Left ventricle myocardium inferior (tissue), 1 donor: Measurements from ENCODE around the gene HLA-DQB1. TPM values are rescaled to one million over a fixed set of nuclear protein-coding genes. Genes with fewer than 3 reads are reported as not detected.
"Not testable (repeated sequence)": the region's sequence is repeated elsewhere in the genome, so short reads cannot be mapped to it uniquely, and the experiment has no call there.

Experiments
- DNase-seq: peaks from one replicate; pipeline ENCODE4 v3.0.0-alpha.2; 2020
- H3K27ac ChIP-seq: fragments of 200-600 bp; replicated peaks from 2 replicates; pipeline ENCODE4 v1.8.0; 2021
- H3K27me3 ChIP-seq: fragments of 200-600 bp; 2 replicates; pipeline ENCODE4 v1.8.0; 2021; ENCODE audit warnings: low read depth
- H3K36me3 ChIP-seq: fragments of 200-600 bp; 2 replicates; pipeline ENCODE4 v1.8.0; 2021
- H3K4me1 ChIP-seq: fragments of 200-600 bp; 2 replicates; pipeline ENCODE4 v1.8.0; 2021
- H3K4me3 ChIP-seq: fragments of 200-600 bp; 2 replicates; pipeline ENCODE4 v1.8.0; 2021; ENCODE audit warnings: mild to moderate bottlenecking, moderate library complexity
- H3K9me3 ChIP-seq: fragments of 200-600 bp; replicated peaks from 2 replicates; pipeline ENCODE4 v1.8.0; 2021
- intact Hi-C: fragments of 100-400 bp; cut with micrococcal nuclease; formaldehyde crosslinking; loops from one replicate; pipeline ENCODE4 v1.11.0; 2022
- total RNA-seq: library from RNA; stranded (reverse); fragmentation: NEBNext Ultra II Directional; extraction: Animal tissue kit (Norgen Biotek cat#: 25700); gene quantifications from one replicate; pipeline ENCODE4 v1.2.1, GENCODE V29; 2021
- TF ChIP-seq, protein P1 (sequence below): fragments of 200-600 bp; IDR thresholded peaks from 2 replicates; pipeline ENCODE4 v1.8.0; 2021; ENCODE audit warnings: antibody characterized with exemption, mild to moderate bottlenecking, borderline replicate concordance
- donor health status: DM: no; HTN: yes; CAD: no; lungs with severe emphysema.

Gene HLA-DQB1
- total RNA-seq, 1 donor from 2014 or later = 2.0 TPM

DNA sequence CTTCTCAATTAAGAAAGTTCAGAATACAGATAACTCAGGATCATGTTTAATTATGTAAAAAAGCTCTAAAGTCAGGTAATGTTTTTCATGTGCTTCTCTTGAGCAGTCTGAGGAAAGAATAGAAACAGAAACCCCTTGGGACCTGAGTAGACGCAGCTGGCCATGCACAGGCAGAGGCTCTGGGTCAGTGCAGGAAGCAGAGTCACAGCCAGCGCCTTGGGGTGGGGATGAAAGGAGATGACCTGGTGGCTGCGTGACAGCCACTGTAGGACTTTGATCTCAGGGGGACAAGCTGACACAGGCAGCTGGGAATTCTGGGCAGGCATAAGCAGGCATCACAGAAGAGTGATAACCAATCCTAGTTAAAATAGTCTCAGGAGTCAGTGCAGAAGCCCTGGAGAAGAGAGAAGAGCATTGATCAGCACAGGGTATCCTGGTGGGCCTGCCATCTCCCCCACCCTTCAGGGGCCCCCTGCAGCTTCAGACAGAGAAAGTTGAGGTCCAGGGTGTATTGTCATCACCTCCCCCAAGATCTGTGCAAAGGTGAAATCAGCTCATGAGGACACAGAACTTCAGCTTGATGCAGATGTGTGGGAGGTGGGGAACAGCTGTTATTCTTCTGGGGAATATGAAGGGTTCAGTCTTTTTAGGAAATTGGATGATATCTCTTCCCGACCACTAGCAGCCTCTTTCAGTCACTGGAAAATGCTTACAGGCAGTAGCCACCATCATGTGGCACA is 6.4 kb downstream of the HLA-DQB1 start:
- no peak for DNase-seq
- no peak overlapping the region for H3K27ac ChIP-seq
- no peaks in the 10 kb centered on the region for H3K9me3 ChIP-seq
- no peaks in the 10 kb centered on the region for H3K36me3 ChIP-seq
- H3K4me3 ChIP-seq = no peak overlapping the region
- H3K27me3 ChIP-seq = no peaks in the 10 kb centered on the region
- no peaks in the 10 kb centered on the region for H3K4me1 ChIP-seq
- intact Hi-C loops = no loop called here
- TF ChIP-seq, protein P1, sequence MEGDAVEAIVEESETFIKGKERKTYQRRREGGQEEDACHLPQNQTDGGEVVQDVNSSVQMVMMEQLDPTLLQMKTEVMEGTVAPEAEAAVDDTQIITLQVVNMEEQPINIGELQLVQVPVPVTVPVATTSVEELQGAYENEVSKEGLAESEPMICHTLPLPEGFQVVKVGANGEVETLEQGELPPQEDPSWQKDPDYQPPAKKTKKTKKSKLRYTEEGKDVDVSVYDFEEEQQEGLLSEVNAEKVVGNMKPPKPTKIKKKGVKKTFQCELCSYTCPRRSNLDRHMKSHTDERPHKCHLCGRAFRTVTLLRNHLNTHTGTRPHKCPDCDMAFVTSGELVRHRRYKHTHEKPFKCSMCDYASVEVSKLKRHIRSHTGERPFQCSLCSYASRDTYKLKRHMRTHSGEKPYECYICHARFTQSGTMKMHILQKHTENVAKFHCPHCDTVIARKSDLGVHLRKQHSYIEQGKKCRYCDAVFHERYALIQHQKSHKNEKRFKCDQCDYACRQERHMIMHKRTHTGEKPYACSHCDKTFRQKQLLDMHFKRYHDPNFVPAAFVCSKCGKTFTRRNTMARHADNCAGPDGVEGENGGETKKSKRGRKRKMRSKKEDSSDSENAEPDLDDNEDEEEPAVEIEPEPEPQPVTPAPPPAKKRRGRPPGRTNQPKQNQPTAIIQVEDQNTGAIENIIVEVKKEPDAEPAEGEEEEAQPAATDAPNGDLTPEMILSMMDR = no peak

DNA sequence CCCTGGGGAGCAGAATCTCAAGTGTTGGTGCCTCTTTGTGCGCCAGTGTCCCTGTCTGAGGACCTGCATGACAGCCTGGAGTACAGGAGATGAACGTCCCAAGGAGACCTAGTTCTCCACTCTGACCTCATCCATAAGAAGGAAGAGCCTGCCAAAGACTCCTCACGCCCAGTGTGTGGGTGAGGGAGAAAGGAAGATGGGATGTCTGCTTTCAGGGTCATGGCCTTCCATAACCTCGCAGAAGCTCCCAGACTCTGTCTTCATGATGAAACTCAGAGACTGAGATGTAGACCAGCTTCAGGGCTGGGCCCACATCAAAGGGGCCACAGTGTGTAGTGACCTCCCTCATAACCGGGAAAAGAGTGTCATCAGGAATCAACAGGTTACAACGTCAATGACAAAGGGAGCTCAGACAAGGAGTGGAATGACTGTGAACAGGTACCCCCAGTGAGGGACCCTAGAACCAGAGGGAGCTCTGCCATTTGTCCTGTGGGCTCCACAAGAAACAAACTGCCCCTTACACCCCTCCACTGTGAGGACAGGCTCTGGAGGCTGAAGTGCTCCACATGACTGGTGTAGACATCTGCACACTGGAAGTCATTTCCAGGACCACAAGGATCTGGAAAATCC is 8.1 kb downstream of the HLA-DQB1 start:
- TF ChIP-seq, protein P1 = no peak
- no peaks in the 10 kb centered on the region for H3K36me3 ChIP-seq
- intact Hi-C loops = no loop called here
- no peak overlapping the region for H3K4me3 ChIP-seq
- H3K27me3 ChIP-seq = no peaks in the 10 kb centered on the region
- DNase-seq = no peak
- H3K9me3 ChIP-seq = no peaks in the 10 kb centered on the region
- H3K4me1 ChIP-seq = no peaks in the 10 kb centered on the region
- no peak overlapping the region for H3K27ac ChIP-seq

DNA sequence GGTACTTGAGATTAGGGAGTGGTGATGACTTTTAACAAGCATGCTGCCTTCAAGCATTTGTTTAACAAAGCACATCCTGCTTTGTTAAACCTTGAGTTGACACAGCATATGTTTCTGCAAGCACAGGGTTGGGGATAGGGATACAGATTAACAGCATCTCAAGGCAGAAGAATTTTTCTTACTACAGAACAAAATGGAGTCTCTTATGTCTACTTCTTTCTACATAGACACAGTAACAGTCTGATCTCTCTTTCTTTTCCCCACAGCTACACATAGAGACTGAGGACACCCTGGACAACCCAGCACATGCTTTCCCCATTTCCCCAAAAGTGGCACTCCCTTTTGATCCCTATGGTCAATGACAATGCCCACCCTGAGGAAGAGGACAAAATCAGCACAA is 8.6 kb downstream of the HLA-DQB1 start:
- H3K27ac ChIP-seq, intact Hi-C loops: not testable (repeated sequence)

DNA sequence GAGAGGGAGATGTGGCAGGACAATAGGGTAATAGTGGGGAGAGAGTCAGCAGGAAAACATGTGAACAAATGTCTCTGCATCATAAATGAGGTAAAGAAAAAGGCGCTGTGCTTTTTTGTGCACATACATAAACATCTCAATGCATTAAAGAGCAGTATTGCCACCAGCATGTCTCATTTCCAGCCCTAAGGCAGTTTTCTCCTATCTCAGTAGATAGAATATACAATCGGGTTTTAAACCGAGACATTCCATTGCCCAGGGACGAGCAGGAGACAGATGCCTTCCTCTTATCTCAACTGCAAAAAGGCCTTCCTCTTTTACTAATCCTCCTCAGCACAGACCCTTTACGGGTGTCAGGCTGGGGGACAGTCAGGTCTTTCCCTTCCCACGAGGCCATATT is 9.1 kb downstream of the HLA-DQB1 start:
- H3K36me3 ChIP-seq, H3K27me3 ChIP-seq, intact Hi-C loops, H3K9me3 ChIP-seq, DNase-seq, H3K27ac ChIP-seq, H3K4me3 ChIP-seq, H3K4me1 ChIP-seq: not testable (repeated sequence)

More for the DNA sequence above, 8.6 kb downstream of the HLA-DQB1 start:
- not testable (repeated sequence) for H3K36me3 ChIP-seq, H3K4me1 ChIP-seq, H3K27me3 ChIP-seq, DNase-seq, H3K9me3 ChIP-seq, H3K4me3 ChIP-seq

DNA sequence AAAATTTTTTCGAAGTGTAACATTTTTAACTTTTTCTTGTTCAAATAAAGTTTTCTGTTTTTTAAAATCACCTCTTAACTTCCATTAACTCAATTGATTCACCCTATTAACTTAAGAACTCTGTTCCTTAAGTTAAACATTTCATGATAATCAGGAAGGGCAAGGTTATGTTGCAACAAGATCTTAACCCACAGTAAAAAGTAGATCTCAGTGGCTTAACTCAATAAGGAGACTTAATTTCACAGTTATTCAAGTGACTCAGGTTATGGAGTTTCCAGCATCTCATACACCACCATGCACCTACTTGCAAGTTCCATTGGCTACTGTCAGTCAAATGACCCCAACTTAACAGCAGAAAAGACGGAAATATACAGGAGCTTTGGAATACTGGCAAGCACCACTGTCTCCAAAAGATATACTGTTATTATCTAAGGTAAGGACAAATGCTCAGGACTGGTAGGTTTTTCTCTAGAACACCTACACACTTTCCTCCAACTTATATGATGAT is 11.2 kb downstream of the HLA-DQB1 start:
- Histone ChIP-seq H3K27ac (no peak overlapping the region), H3K9me3 (no peaks in the 10 kb centered on the region), H3K36me3 (no peaks in the 10 kb centered on the region), H3K4me1 (no peaks in the 10 kb centered on the region), H3K4me3 (no peak overlapping the region), H3K27me3 (no peaks in the 10 kb centered on the region)
- intact Hi-C loops = no loop called here
- DNase-seq = no peak
- TF ChIP-seq, protein P1 = no peak

DNA sequence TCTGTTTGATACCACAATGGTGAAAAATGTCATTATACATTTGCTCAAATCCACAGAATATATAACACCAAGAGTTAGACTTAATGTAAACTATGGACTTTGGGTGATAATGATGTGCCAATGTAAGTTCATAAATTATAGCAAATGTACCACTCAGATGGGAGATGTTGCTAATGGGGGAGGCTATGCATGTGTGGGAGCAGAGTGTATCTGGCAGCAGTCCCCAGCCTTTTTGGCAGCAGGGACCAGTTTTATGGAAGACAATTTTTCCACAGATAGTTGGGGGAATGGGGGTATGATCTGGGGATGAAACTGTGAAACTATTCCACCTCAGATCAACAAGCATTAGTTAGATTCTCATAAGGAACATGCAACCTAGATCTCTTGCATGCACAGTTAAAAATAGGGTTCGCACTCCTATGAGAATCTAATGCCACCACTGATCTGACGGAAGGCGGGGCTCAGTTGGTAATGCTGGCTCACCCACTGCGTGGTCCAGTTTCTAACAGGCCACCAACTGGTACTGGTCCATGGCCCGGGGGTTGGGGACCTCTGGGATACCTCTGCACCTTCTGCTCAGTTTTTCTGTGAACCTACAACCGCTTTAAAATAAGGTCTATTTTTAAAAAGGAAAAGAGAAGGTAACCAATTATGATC is 21.3 kb downstream of the HLA-DQB1 start:
- TF ChIP-seq, protein P1 = no peak
- DNase-seq = no peak
- Histone ChIP-seq H3K27me3 (no peaks in the 10 kb centered on the region), H3K4me3 (no peak overlapping the region), H3K9me3 (no peaks in the 10 kb centered on the region), H3K36me3 (no peaks in the 10 kb centered on the region), H3K27ac (no peak overlapping the region), H3K4me1 (no peaks in the 10 kb centered on the region)
- intact Hi-C loops = no loop called here
